ENCODE data around the gene NRXN3.

NRXN3 gene

GRCh38 chr14:78248501-78249090 is 78.4 kb downstream of the NRXN3 start:
- no peak for DNase-seq

- no peak for DNase-seq
These were observed 81.1 kb downstream of the NRXN3 start for GRCh38 chr14:78251308-78251707.

- no peak for DNase-seq
These were observed 83.8 kb downstream of the NRXN3 start for GRCh38 chr14:78253986-78254385.

- no peak for DNase-seq
These were observed 84.8 kb downstream of the NRXN3 start for GRCh38 chr14:78254911-78255461.

GRCh38 chr14:78259831-78260230 is 89.7 kb downstream of the NRXN3 start:
- DNase-seq = no peak

- DNase-seq = no peak
These were observed 108.5 kb downstream of the NRXN3 start for GRCh38 chr14:78278464-78279250.

- no peak for DNase-seq
These were observed 112.3 kb downstream of the NRXN3 start for GRCh38 chr14:78282437-78282836.

GRCh38 chr14:78286210-78286609 is 116.0 kb downstream of the NRXN3 start:
- DNase-seq = no peak

- DNase-seq = no peak
These were observed 121.8 kb downstream of the NRXN3 start for GRCh38 chr14:78292003-78292402.

DNA sequence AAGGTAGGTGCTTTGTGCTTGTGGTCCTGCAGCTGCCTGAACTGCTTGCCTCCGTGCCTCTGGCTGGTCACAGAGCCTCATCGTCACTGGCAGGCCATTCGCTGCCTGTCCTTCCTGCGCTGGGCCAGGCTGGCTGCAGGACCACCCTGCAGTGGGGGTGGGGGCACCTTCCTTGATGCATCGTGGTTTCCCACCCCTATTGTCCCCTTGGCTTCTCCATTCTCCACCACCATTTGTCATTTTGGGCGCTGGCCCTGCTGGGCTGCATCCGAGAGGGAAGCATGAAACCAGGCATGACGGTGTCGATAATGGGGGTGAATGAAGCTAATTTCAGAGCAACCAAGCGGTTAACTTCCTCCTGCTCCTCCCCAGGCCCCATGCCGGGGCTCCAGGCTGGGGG is 127.7 kb downstream of the NRXN3 start:
- DNase-seq = no peak

- no peak for DNase-seq
These were observed 128.1 kb downstream of the NRXN3 start for GRCh38 chr14:78298298-78298697.

DNA sequence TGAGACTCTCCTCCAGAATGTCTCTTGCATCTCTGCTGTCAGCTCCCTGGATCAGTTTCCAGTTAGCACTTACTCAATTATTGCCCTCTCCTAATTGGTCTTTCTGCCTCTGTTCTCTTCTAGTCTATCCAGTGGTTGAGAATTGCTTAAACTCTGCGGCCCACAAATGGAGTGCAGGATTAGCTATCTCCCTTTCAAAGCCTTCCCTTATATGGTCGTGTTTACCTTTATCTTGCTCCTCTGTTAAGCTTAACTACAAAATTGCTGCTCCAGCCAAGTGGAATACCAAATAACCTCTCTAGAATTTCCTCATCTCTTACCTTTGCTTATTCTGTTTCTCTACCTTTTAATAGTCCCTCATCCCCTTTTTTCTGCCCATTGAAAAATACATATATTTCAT is 132.7 kb downstream of the NRXN3 start:
- DNase-seq = no peak

DNA sequence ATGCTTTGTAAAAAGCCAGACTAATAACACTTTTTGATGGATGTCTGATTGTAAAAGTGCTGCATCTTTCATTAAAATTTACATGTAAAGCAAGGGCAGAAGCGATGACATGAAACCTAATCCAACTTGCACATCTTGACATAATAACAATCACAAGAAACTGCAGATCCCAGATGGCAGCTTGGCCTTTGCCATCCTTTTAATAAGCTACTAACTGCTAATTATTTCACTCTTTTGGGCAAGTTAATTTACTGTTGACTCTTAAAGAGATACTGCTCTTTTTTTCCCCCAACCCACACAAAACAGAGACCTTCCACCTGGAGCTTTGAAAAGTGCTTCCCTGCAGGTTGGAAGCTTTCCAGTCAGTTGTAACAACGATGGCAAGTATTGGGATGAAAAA is 137.5 kb downstream of the NRXN3 start:
- no peak for DNase-seq

GRCh38 chr14:78308079-78308478 is 137.9 kb downstream of the NRXN3 start:
- DNase-seq = no peak

GRCh38 chr14:78310272-78310671 is 140.1 kb downstream of the NRXN3 start:
- no peak for DNase-seq

- DNase-seq = no peak
These were observed 143.3 kb downstream of the NRXN3 start for GRCh38 chr14:78313499-78313898.

DNA sequence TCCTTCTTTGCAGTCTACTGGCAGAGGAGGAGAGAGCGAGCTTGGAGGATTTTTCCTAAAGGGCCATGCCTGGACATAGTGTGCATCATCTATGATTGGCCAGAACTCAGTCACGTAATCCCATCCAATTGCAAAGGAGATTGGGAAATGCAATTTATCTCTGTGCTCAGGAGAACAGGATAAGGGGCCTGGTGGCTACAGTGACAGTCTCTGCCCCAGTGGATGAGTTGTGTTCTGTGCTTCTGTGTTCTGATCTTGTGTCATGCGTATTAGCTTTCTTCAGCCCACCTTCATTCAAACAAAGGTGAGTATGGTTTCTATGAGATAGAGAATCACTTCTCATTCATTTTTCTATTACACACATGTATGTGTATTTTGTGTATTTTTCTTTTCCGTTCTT is 144.3 kb downstream of the NRXN3 start:
- no peak for DNase-seq

DNA sequence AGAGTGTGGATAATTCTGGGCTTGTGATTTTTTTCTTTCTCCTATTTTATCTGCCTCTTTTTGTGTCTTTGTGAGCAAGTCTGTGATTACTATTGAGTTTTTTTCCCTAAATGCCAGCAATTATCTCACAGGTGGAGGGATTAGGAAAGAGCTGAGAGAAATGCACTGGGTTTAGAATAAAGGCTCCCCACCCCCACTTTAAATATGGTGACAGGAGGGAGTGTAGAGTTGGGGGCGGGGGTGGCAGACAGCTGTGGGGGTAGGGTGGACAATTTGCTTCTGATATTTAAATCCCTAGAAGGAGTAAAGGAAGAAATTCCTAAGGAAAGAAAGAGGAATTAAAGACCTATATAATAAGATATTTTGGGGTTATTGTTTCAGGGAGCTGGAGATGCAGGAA is 145.9 kb downstream of the NRXN3 start:
- no peak for DNase-seq

- no peak for DNase-seq
These were observed 146.6 kb downstream of the NRXN3 start for GRCh38 chr14:78316786-78317185.

DNA sequence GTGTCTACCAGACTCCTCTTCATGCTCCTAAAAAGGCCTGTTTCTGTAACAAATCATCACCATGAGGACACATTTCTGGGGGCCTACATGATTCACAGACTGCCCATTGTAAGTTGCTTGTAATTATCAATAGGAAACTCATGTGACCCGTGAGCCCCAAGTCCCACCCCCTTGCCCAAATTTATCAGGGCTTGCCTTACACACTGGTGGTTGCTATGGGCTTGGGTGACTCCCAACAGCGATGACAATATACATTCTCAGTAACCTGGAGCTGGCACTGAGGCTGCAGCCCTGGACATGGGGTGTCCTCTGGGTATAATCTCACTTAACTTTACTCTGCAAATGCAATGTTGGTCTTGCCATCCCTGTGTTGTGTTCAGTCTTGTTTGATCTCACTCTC is 149.2 kb downstream of the NRXN3 start:
- DNase-seq = no peak

GRCh38 chr14:78319887-78320635 is 149.9 kb downstream of the NRXN3 start:
- DNase-seq = no peak

- no peak for DNase-seq
These were observed 154.2 kb downstream of the NRXN3 start for GRCh38 chr14:78324353-78324752.

DNA sequence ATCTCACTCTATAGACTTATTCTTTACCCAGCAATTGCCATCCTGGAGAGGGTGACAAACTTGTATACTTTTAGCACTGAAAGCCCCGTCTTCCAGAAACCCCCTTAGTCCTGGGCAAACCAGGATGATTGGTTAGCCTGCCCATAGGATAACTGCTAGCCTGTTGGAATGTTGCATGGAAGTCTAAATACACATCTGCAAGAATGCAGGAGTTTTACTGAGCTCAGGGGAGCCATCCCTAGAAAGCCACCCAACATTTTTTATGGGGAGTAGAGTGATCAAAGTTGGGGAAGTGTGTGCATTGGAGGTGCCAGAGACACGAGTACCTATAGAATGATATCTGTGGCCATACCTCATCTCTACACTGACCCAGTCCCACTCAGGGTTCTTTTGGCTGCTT is 155.7 kb downstream of the NRXN3 start:
- no peak for DNase-seq
